GM21576 (cell line): Measurements from ENCODE around the gene FGF18.

ENCODE experiments used
- ATAC-seq: cut with Tn5 transposase; IDR thresholded peaks from one replicate; pipeline ENCODE4 v1.9.1; 2021; ENCODE audit warnings: mild to moderate bottlenecking, moderate library complexity; ENCODE audit not compliant: unreplicated experiment

The FGF18 gene

GRCh38 chr5:171421331-171422262 is 2.1 kb downstream of the FGF18 start:
- no peak for ATAC-seq

- ATAC-seq = no peak
Measured at GRCh38 chr5:171422495-171422894, 3.0 kb downstream of the FGF18 start.

GRCh38 chr5:171422902-171423663 is 3.6 kb downstream of the FGF18 start:
- no peak for ATAC-seq

DNA sequence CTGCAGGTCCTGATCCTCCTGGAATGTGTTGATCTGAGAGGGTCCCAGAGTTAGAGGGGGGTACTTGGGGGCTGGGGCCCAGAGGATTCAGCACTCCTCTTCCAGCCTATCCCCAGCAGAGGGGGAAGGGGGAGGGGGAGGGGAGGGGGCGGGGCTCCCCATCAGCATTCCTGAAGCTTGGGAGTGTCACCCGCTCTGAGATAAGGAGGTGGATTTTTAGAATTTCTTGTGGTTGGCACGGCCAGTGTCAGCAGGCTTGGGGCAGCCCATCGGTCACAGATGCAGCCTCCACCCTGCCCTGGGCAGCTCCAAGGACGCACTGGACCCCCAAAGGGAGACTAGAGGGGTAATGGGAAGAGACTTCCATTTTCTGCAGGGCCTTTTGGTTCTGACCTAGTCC is 5.3 kb downstream of the FGF18 start:
- ATAC-seq = no peak

DNA sequence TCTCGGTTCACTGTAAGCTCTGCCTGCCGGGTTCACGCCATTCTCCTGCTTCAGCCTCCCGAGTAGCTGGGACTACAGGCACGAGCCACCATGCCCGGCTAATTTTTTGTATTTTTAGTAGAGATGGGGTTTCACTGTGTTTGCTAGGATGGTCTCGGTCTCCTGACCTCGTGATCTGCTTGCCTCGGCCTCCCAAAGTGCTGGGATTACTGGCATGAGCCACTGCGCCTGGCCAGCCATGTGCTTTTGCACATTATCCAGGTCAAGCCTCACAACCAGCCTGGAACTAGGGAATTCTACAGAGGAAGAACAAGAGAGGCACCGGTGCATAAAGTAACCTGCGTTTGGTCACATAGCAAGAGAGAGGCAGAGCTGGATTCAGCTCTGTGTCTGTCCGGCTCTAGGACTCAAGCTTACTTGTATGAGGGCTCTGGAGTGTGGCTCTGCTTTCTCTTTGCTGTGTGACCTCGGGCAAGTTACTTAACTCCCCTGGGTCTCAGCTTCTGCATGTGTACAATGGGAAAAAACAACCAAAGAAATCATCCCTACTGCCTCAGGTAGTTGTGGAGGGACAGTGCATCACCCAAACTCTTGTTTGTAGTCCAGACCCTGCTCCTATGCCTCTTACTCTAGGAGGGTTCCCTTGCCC is 6.3 kb downstream of the FGF18 start:
- no peak for ATAC-seq

DNA sequence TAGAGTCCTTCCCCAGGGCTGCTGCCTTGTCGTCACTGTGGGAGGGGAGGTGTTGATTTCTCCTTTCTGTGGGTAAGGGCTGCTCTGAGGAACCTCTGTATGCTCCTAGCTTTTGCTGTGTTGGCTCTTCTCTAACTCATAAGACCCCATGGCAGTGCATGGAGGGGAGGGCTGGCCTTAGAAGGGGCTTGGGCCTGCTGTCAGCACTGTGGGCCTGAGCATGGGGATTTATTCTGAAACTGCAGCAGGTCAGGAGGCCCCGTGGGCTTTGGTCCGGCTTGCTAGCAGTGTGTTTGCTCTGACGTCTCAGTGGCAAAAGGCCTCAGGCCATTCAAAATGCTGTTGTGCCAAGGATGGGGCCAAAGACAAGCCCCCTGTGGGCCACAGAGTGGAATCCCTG is 6.8 kb downstream of the FGF18 start:
- ATAC-seq = no peak

- ATAC-seq = no peak
Measured at GRCh38 chr5:171426680-171427079, 7.2 kb downstream of the FGF18 start.

DNA sequence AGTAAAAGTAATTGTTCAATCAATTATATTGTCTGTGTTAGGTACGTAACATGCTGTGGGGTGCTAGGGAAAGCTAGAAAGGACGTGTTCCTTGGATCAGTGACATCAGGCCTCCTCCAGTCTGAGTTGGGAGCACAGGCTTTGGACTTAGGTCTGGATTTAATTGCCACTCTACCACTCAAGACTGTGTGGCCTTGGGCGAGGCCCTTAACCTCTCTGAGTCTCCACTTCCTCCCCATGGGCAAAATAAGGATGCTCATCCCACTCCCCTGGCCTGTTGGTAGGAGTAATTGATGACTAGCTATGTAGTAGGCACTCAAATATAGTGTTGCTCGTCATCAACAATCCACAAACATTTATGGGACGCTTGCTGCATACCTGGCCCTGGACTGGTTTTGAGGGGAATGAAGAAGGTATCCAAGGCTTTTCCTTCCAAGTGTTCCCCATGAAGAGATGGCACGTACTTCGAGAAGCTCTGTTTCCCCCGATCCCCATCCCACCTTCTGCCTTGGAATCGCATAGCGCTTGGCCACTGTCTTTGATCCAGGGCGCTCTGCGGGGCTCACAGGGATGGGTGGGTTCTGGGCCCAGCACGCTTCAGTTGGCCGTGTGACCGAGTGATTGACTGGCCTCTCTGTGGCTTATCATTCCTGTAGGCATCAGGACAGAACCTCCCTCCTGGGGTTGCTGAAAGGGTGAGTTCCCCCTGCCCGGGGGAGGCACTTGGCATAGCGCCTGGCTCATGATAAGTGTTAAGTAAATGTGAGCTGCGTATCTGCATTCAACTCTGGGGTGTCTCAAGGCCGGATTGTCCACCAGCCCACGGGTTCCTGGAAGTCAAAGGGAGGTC is 8.1 kb downstream of the FGF18 start:
- no peak for ATAC-seq

DNA sequence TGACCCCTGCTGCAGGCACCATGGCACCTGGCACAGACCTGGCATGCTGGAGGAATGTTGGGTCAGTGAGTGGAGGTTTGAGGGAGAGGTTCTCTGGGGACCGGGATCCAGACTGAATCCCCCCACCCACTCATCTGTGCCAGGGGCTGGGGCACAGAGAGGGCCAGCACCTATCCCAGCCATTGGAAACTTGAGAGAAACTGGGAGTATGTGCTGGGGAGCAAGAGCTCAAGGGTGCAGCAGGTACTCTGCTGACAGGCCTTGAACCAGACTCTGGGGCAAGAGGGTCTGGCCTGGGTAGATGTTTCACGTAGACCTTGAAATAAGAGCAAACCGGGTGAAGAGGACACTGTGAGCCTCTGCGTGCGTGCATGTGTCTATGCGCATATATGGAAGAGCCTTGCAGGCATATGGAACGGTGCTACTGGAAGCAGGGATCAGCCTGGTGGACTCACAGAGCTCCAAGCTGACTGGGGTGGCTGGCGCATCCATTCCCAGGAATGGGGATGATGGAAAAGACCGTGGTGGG is 8.8 kb downstream of the FGF18 start:
- no peak for ATAC-seq

DNA sequence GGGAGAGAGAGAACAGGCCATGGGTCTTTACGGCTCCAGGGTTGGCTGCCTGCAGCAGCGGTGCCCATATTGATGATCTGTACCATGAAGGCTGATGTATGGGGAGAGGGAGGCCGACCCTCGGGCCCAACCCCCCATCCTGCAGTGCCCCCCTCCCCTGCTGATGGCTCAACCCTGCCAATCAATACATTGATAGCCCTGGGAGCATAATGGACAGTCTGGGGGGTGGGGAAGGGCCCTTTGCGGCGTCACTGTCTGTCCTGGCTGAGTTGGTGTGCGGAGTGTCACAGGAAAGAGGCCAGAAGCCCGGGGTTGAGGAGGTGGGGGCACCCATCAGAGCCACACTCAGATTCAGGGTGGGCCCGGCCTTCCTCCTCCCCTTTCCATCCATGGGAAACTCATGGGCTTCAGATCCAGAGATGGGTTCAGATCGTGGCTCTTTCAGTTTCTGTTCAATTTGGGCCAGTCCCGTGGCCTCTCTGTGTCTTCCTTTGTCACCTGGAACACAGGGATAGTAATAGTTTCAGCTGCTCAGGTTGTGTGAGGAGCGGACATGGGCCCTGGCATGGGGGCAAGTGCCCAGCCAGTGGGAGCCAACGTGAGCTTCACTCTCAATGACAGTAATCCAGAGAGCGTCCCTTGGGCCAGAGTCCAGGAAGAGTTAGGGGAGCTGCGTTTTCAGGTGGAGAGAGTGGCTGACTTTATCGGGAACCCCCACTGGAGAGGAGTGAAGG is 9.5 kb downstream of the FGF18 start:
- ATAC-seq = no peak

DNA sequence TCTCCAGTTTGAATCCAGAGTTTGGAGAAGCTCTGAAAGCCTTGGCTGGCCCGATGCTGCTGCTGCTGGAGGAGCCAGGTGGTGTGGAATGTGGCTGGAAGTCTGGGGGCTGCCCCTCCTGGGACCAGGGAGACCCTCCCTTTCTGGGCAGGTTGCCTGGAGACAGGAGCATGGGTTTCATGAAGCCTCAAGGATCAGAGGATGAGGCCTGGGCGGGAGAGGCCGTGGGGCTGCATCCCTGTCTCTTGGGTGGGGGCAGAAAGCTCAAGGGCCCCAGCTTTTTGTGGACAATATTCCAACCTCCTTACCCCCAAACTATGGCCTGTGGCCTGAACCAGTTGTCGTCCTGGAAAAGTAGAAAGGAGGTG is 10.1 kb downstream of the FGF18 start:
- ATAC-seq = no peak

- ATAC-seq = no peak
Measured at GRCh38 chr5:171431251-171431777, 11.9 kb downstream of the FGF18 start.

DNA sequence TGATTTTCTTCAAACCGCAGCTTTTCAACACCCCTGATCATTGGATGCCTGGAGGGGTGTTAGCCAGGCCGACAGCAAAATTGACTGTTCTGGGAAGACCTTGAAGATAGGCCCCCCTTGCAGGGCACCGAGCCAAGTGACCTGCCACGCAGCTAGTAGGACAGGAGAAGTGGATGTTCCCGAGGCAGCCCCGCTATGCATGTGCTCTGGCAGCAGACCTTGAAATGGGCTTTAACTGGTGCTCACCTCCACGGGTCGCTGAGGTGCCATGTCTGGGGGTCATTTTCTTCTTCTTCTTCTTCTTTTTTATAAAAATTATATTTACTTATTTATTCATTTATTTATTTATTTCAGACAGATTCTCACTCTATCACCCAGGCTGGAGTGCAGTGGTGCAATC is 12.6 kb downstream of the FGF18 start:
- ATAC-seq = no peak

DNA sequence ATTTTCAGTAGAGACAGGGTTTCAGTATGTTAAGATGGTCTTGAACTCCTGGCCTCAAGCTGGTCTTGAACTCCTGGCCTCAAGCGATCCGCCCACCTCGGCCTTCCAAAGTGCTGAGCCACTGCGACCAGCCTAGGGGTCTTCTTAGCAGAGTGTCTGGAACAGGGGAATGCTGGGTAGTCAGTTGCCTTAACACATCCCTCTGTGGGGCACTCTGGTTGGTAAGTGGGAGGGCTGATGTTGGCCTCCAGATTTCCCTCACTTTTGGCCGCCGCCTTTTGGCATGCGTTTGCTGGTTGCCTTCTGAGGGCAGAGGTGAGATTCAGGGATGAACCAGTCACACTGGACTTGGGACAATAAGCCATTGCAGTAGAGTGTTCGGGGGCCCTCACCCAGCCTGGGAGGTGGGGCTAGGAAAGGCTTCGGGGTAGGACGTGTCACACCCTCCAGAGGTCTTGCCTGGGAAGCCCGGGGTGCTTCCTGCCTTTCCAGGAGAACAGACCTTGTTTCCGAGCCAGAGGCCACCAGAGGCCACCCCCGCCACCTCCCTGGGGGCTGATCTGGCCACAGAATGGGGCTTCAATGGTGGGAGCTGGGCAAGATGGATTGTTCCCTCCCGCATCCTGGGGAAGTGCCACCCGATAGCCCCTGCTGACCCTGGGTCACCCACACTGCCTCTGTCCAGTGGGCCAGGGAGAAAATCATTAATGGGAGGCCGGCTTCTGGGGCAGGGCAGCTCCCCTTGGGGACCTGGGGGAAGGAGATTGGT is 13.3 kb downstream of the FGF18 start:
- no peak for ATAC-seq

- ATAC-seq = no peak
Measured at GRCh38 chr5:171433352-171433698, 13.9 kb downstream of the FGF18 start.

DNA sequence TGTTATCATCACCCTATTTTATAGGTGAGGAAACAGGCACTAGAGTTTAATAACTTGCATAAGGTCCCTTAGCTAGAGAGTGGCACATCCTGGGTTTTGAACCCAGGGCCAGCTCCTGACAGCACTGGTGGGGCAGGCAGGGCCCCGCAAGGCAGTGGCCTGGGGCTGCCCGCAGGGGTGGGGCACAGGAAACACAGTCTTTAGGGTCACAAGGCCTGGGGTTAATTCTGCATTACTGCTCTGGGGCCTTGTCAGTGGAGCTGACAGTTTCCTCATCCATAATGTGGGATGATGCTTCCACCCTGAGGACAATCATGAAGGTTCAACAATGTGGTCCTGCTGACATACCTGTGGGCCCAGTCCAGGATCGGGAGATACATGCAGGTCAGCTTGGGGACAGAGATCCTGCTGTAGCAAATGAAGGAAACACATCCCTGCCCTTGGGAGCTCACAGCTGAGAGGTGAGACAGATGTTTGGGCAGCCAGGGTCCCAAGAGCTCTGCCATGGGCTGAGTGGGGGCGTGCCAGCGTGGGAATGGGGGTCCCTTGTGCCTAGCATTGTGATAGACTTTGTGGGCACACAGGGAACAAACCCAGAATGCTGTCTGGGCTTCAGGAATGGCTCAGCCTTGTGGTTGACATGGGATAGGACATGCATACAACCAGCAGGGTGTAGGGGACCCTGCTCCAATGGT is 14.7 kb downstream of the FGF18 start:
- no peak for ATAC-seq

- no peak for ATAC-seq
Measured at GRCh38 chr5:171434874-171435273, 15.4 kb downstream of the FGF18 start.

- no peak for ATAC-seq
Measured at GRCh38 chr5:171435908-171436307, 16.5 kb downstream of the FGF18 start.
